Measurements from ENCODE around the gene SP2.

The SP2 gene

DNA sequence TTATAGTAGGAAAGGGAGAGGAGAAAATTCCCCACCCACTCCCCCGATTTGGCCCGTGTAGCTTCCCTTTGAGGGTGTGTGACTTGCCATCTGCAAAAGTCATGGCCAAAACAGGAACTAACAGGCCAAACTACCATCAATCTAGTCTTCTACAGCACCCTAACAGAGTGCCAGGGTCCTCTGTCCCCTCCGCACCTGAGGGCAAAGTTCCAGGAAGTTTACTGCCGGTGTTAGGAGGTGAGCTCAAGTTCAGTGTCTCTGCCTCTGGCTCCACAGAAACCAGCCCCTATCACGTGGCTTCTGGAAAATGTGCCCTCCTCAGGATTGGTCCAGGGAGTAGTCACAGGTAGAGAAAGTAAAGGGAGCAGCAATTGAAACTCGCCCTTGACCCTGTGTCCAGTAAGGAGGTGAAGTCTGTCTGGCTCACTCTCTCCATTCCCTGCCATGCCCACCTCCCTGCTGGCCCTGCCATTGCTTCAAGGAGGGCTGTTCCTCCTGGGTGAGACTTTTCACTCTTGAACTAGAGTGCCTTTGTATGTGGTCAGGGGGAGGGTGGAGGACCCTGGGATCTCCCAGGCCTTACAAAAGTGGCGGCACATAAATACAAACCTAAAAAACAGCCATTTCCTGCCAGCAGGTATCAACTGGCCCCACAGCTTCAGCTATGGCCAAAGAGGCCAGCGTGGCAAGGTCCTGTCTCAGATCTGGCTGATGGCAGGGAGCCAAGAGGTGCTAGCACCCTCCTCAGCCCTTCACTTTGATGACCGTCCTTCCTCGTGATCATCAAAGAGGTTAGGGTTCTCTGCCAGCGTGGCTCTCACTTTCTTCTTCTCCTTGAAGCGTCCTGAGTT, 56.4 kb downstream of the SP2 start:
- DNase-seq: no peak

DNA sequence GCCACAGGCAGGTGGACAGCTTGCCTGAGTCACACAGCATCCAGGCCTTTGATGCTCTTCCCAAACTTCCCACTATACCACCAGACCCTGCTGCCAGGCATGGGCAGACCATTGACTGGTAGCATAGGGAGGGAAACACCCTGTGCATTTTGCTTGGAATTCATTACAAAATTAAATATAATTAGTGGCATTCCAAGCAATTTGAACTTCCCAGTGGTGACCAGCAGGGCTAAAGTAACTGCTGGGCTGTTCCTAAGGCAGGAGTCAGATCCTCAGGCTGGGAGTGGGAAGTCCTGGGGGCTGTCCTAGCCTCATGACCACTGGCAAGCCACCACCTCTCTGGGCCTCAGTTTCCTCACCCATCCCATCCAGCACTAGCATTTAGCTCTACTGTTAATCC, 57.9 kb downstream of the SP2 start:
- DNase-seq: no peak

DNA sequence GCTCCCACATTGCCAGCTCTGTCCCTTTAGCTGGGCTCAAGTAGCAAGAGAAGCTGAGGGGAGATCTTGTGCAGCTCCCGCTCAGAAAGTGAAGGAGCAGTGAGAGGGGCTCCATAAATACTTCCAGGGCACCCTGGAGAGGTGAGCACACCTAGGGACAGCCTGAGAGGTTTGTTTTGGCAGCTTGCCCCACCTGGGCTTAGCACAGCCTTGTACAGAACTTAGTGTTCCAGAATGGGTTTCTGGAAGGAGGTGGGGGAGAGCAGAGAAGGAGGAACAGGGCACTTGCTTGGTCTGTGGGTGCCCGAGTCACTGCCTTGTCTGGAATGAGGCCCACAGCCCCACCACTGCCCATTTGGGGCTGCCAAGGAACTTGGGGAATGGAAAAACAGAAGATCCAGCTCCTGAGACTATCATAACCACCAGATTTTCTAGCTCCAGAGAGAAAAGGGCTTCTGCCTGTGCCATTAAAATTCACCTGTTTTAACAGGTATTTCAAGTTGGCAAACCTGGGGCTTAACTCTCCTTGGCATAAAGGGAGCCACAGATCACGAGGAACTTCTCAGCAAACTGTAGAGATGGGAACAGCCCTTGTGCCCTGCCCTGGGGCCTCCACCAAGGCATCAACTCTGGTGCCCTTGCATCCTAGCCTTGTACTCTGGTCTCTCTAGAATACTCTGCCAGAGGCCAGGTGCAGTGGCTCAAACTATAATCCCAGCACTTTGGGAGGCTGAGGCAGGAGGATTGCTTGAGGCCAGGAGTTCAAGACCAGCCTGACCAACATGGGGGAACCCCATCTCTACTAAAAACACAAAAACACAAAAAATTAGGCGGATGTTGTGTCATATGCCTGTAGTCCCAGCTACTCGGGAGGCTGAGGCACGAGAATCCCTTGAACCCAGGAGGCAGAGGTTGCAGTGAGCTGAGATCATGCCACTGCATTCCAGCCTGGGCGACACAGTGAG, 59.7 kb downstream of the SP2 start:
- no peak for DNase-seq

DNA sequence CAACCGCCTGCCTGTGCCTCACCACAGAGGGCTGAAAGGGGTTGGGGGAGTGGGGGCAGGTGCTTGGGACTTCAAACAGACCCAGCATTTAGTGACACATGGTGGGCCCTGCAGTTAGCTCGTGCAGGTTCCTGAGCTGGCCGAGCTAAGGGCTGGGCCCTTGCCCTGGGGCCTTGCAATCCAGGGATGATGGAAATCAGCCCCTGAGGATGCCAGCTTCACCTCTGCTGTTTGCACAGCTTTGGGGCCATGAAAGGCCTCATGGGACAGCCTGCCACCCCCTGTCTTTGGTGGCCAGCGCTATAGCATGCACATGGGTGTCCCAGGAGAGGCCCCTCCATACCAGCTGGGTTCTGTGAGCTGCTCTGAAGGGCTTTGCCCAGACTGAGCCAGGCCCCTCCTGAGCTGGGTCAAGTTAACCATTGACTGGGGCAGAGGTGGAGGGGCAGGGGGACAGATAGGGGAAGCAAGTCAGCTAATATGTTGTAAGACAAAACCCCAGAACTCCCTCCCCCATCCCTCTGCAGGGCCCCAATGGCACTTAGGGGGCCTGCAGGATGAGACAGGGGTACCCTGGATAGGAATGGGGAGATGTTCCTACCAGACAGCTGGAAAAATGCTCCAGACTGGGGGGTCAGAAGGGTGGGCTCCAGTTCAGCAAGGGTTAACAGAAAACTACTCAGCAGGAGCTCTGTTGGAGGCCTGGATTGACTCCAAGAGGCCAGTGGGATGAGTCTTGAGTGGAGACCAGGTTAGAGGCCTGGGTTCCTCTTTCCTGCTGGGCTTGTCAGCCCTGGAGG, 61.0 kb downstream of the SP2 start:
- DNase-seq: no peak

- DNase-seq: no peak
These were observed 61.8 kb downstream of the SP2 start, which contains the start of gene PRR15L for GRCh38 chr17:47957591-47958490. Gene PRR15L, minus strand, starts transcription at chr17:47957883. Its CDS starts 4,649 bp downstream, at chr17:47953234.

GRCh38 chr17:47959825-47960655, 64.0 kb downstream of the SP2 start:
- DNase-seq: no peak

GRCh38 chr17:47961406-47961805, 65.4 kb downstream of the SP2 start:
- no peak for DNase-seq

GRCh38 chr17:47962901-47963300, 66.9 kb downstream of the SP2 start:
- DNase-seq: no peak

DNA sequence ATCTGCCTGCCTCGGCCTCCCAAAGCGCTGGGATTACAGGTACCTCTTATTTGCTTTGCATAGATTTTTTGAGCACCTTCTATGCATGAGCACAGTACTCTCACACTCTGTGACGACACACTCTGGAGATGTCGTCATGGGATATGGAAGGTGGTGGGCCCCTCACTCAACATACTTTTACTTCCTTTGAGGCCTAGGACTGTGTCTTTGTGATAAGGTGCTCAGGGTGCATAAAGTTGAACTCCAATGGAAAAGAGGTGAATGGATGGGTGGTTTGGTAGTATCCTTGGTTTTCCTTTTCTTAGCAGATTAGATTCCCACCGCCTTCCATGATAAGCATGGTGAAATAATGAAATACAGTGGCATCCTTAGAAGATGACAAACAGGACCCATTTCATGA, 68.8 kb downstream of the SP2 start:
- no peak for DNase-seq

DNA sequence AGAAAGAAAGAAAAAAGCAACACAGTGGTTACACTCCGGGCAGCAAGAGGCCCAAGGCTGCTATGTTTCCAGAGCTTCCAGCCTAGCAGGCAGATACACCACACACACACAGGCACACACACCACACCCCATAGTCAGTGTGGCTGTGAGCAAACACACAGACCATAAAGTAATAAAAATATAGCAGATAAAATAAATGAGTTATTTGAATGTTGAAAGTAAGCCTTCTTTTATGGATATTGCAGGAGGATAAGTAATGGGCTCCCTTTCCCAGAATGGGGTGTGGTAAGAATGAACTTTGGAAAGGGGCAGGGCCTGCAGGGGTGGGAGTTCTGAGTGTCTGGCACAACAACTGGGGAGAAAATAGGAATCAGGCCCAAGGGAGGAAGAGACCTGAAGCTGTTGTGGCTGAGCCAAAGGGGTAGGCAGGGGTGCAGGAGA, 70.1 kb downstream of the SP2 start:
- no peak for DNase-seq

GRCh38 chr17:47967607-47968252, 71.7 kb downstream of the SP2 start:
- no peak for DNase-seq

DNA sequence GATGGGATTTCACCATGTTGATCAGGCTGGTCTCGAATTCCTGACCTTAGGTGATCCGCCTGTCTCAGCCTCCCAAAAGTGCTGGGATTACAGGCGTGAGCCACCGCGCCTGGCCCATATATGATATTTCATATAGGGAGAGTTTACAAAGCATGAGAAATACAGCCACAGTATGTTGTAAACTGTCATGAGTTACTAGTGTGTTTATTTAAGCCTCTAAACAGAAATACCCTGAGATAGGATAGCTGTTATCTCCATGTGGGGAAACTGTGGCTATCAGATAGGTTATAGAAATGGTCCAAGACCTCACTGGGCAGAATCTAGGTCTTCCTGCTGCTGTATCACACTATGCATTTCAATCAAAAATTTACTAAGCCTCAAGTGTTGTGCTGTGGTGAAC, 72.8 kb downstream of the SP2 start:
- DNase-seq: no peak

DNA sequence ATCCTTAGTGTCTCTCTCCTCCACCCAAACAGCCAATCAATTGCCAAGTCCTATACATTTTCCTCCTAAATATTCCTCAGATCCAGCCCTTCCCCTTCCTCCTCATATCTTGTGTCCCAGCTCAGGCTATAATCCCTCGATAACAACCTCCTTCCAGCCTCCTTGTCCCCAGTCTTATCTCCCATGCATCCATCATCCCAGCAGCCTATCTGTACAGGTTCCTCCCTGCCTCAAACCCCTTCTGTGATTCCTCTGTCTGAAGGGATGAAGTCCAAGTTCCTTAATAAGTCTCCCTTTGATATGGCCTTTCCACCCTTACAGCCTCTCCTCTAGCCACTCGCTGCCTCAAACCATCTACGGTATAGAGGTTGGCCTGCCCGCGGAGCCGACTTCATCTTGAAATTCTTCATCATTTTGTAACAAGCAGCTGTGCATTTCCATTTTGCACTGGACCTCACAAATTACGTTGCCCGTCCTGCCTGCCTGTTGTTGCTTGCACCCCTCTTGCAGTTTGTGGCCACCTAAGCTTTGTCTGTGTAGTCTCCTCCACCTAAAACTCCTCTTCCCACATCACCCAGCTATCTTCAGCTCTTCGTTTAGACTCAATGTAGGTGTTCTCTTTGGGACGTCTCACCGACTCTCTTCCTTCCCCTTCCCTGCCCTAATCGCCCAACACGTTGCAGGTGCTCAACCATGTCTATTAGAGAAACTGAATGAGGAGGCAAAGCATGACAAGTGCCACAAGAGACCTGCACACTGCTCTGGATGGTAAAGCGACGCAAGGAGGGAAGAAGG, 74.1 kb downstream of the SP2 start:
- DNase-seq: no peak

- peak; percentile 100 for DNase-seq
These were observed 74.9 kb downstream of the SP2 start, which contains the start of gene CDK5RAP3 for GRCh38 chr17:47970725-47971499. Gene CDK5RAP3, plus strand, starts transcription at chr17:47971113. Its CDS starts 34 bp downstream, at chr17:47971147.

DNA sequence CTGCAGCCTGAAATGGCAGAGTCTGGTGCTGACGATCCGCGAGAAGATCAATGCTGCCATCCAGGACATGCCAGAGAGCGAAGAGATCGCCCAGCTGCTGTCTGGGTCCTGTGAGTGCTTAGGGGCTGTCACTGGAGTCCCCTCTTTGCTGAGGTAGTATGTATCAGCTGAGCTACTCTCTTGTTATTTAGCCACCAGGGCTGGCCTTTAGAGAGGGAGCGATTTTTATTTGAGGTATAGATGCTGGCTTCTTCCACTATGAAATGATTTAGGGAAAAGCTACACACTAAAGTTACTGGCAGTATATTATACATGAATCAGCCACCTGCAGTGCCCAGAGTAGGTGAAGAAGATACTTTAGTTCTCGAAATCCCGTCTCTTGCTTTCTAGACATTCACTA, 77.5 kb downstream of the SP2 start:
- no peak for DNase-seq

DNA sequence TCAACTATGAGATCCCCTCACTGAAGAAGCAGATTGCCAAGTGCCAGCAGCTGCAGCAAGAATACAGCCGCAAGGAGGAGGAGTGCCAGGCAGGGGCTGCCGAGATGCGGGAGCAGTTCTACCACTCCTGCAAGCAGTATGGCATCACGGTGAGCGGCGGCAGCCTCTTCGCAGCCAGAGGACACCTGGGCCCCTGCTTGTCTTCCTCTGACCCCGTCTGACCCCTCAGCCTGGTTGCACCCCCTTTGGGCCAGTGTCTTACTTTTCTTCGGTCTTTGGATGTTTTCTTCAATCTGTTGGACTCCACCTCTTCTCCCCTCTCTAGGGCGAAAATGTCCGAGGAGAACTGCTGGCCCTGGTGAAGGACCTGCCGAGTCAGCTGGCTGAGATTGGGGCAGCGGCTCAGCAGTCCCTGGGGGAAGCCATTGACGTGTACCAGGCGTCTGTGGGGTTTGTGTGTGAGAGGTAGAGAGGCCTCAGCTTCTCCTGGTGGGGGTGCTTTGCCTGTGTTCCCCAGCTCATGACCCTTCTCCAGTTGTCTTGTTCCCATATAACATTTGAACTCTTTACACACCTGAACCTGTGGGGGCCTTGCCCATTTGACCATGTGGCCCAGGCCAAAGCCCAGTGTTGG, 79.3 kb downstream of the SP2 start:
- DNase-seq: no peak

DNA sequence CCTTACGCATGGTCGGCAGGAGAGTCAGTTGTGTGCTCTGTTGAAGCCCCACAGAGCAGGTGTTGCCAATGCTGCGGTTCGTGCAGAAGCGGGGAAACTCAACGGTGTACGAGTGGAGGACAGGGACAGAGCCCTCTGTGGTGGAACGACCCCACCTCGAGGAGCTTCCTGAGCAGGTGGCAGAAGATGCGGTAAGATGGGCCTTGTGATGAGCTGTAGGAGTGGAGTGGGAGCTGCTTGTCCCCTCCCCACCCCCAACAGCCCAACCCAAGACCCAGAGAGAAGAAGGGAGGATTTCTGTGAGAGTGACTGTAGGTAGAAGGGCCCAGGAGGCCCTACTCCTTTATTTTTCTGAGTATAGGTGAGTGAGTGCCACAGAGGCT, 79.8 kb downstream of the SP2 start:
- no peak for DNase-seq

DNA sequence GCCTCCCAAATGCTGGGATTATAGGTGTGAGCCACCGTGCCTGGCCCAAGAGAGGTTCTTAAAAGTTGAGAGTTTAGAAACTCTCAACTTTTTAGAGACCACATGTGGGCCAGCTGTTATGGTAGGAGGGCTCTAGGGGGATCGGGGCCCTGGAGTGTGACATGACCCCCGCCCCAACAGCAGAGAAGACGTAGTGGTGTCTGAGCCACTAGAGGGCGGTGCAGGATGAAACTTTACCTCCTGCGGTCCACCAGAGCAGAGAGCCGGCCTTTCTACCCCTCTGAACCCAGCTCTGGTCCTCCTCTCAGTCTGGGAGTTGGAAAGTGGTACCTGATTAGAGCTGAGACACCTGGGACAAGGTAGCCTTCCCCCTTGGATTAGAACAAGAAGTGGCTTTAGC, 82.3 kb downstream of the SP2 start:
- DNase-seq: peak; percentile 68

Measured in stimulated activated CD8-positive, alpha-beta memory T cell treated with anti-CD3 and anti-CD28 coated beads, Interleukin-4, amount 100 ng/mL, for 48 hours (primary cell).